ENCODE results near the gene HOXD9. TPM values are rescaled to one million over a fixed set of nuclear protein-coding genes. Genes with fewer than 3 reads are reported as not detected.

HOXD9 gene
- total RNA-seq, 1 donor from 2014 or later, result not detected

- DNase-seq (ENCODE audit: low read depth), result no peak
- Histone ChIP-seq H3K4me3 (ENCODE audit: low read depth, low read length) (no peak overlapping the region), H3K36me3 (ENCODE audit: control insufficient read depth, insufficient read depth, low read length) (no peaks in the 10 kb centered on the region), H3K27me3 (ENCODE audit: control insufficient read depth, insufficient read depth, low read length) (peaks cover 79% of the 10 kb centered on the region)
- no peak for TF ChIP-seq CTCF (IDR thresholded peaks at IDR 0.05; ENCODE audit: insufficient read depth, low read length, severe bottlenecking)
- no peak for FAIRE-seq
Measured at GRCh38 chr2:176111846-176112374, 10.6 kb upstream of the HOXD9 start.

GRCh38 chr2:176112375-176113302, 9.9 kb upstream of the HOXD9 start:
- no peak for TF ChIP-seq CTCF (IDR thresholded peaks at IDR 0.05; ENCODE audit: insufficient read depth, low read length, severe bottlenecking)

GRCh38 chr2:176114120-176114929, 8.2 kb upstream of the HOXD9 start:
- DNase-seq (ENCODE audit: low read depth), result no peak
- Histone ChIP-seq H3K4me3 (ENCODE audit: low read depth, low read length) (no peak overlapping the region), H3K36me3 (ENCODE audit: control insufficient read depth, insufficient read depth, low read length) (no peaks in the 10 kb centered on the region), H3K27me3 (ENCODE audit: control insufficient read depth, insufficient read depth, low read length) (peaks cover 86% of the 10 kb centered on the region)
- TF ChIP-seq CTCF (IDR thresholded peaks at IDR 0.05; ENCODE audit: insufficient read depth, low read length, severe bottlenecking), result no peak
- no peak for FAIRE-seq

More at GRCh38 chr2:176112375-176113302, 9.9 kb upstream of the HOXD9 start:
- FAIRE-seq (no peak), DNase-seq (ENCODE audit: low read depth) (no peak)
- Histone ChIP-seq H3K27me3 (ENCODE audit: control insufficient read depth, insufficient read depth, low read length) (peaks cover 82% of the 10 kb centered on the region), H3K36me3 (ENCODE audit: control insufficient read depth, insufficient read depth, low read length) (no peaks in the 10 kb centered on the region), H3K4me3 (ENCODE audit: low read depth, low read length) (no peak overlapping the region)

- no peaks in the 10 kb centered on the region for H3K36me3 ChIP-seq (ENCODE audit: control insufficient read depth, insufficient read depth, low read length)
- DNase-seq (ENCODE audit: low read depth), result no peak
- H3K27me3 ChIP-seq (ENCODE audit: control insufficient read depth, insufficient read depth, low read length), result peaks cover 83% of the 10 kb centered on the region
- TF ChIP-seq CTCF (IDR thresholded peaks at IDR 0.05; ENCODE audit: insufficient read depth, low read length, severe bottlenecking), result no peak
- no peak overlapping the region for H3K4me3 ChIP-seq (ENCODE audit: low read depth, low read length)
- no peak for FAIRE-seq
Measured at GRCh38 chr2:176114930-176115625, 7.4 kb upstream of the HOXD9 start.
